COLO668 (cell line): ENCODE results near the gene RBMS3.
"Not testable (repeated sequence)": the region's sequence is repeated elsewhere in the genome, so short reads cannot be mapped to it uniquely, and the experiment has no call there.

ENCODE experiments used
- DNase-seq: peaks from one replicate; lab custom pipeline; 2025; ENCODE audit not compliant: unreplicated experiment; lab: John Stamatoyannopoulos, UW

RBMS3 gene

DNA sequence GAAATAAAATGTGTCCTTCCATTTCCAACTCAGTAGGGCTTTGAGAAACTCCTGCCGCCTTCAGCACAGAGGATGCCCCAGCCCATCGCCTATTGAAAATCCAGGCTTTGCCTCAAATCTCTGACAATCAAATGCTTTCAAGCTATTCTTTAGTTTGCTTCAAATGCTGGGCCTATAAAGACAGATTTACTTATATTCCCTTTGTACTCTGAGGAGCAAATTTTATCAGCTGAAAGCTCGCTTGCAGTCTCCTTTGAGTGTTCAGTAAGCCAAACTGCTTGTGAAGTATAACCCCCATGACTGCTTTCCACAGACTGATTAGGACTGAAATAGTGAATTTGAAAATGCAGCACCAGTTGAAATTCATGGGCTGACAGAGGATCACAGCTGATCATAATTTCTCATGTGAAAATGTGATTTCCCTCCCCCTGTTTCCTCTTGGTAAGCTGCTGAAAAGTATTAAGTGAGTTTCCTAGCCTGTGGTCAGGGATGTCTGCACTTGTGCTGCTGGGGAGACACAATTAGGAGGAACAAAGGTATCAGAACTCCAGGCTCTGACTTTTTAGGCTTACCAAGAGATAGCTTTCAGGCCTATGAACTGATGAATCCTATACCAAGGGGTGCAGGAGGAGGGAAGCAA, 762.2 kb downstream of the RBMS3 start:
- DNase-seq, result no peak

DNA sequence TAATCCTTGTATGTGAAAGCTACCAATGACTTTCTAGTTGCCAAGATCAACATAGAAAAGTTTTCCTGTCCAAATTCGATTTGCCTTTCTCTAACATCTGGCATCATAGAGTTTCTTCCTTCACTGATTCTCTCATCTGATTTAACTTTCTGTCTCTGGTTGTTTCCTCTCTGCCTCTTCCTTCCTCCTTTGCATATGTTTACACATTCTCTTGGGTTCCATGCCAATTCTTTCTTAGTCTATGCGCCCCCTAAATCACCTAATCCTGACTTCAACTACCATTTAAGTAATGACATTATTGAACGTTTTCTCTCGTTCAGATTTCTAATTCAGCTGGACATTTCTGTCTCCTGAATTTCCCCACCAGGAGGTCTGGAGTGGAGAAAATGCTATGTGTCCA, 763.6 kb downstream of the RBMS3 start:
- no peak for DNase-seq

DNA sequence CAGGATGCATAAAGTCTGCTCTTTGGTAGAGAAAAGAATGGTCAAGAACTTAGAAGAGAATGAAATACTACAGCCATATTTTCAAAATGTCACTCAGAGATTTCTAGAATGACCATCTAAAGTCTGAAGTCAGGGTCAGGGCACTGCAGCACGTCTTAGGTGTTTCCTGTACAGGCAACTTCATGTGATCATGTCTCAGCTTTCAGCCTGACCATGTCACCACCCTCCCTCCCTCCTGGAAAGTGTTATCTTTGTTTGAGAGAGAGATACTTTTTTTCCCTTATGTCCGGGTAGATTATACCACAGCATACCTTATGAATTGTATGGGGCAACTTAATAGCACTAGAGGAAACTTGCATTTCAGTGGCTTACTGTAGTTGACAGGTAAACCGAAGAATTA, 767.6 kb downstream of the RBMS3 start:
- no peak for DNase-seq

DNA sequence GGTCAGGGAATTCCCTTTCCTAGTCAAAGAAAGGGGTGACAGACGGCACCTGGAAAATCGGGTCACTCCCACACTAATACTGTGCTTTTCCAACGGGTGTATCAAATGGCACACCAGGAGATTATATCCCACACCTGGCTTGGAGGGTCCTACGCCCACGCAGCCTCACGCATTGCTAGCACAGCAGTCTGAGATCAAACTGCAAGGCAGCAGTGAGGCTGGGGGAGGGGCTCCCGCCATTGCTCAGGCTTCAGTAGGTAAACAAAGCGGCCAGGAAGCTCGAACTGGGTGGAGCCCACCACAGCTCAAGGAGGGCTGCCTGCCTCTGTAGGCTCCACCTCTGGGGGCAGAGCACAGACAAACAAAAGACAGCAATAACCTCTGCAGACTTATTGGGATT, 769.2 kb downstream of the RBMS3 start:
- not testable (repeated sequence) for DNase-seq

DNA sequence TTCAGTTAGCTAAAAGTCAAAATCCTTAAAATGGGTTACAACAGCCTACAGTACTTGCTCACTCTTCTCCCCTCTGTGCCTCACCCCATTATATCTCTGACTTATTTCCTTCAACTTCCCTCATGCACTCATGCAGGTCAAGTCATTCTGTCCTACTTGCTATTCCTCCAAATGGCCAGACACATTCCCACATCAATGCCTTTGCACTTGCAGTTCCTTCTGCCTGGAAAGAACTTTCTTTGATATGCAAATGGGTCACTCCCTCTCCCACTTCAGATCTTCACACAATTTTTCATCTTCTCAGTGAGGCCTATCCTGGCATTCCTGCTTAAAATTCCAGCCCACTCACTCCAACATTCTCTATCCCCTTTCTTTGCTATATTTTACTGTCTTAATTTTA, 778.4 kb downstream of the RBMS3 start:
- DNase-seq, result no peak
